GM12878 (cell line): ENCODE results near the gene ZNF132. TPM values are rescaled to one million over a fixed set of nuclear protein-coding genes. Genes with fewer than 3 reads are reported as not detected.
A peak's percentile ranks its signal among the peaks of the same experiment; 100 is the strongest.

Source experiments
- ATF3 ChIP-seq: IDR thresholded peaks from 2 replicates; pipeline ENCODE4 v1.6.1; 2011; ENCODE audit warnings: low read depth, mild to moderate bottlenecking, low read length, moderate library complexity, borderline replicate concordance; ENCODE audit errors: extremely low read depth
- BHLHE40 ChIP-seq, 2 experiments: fragments of 450-650 bp in 1 of 2; IDR thresholded peaks; 2 replicates each; pipeline ENCODE4 v1.6.1; 2011 to 2017; ENCODE audit warnings: low read depth in 2 of 2, borderline replicate concordance in 1 of 2, improper control_type of control experiment in 1 of 2, low read length in 1 of 2, mild to moderate bottlenecking in 1 of 2
- CHD2 ChIP-seq: IDR thresholded peaks from 2 replicates; pipeline ENCODE4 v1.6.1; 2011; ENCODE audit warnings: low read depth, low read length, improper control_type of control experiment, borderline replicate concordance
- CREB1 ChIP-seq: IDR thresholded peaks from 2 replicates; pipeline ENCODE4 v1.6.1; 2012; ENCODE audit warnings: low read depth, mild to moderate bottlenecking, inconsistent platforms
- CREM ChIP-seq: IDR thresholded peaks from 2 replicates; pipeline ENCODE4 v1.6.1; 2014; ENCODE audit warnings: antibody characterized with exemption, low read depth
- EZH2 ChIP-seq: IDR thresholded peaks from 2 replicates; pipeline ENCODE4 v1.6.1; 2012; ENCODE audit warnings: low read depth, mild to moderate bottlenecking, control low read depth, inconsistent platforms, low read length, borderline replicate concordance; ENCODE audit not compliant: control insufficient read depth
- HCFC1 ChIP-seq: fragments of 150-350 bp; IDR thresholded peaks from 2 replicates; pipeline ENCODE4 v1.6.1; 2014; ENCODE audit warnings: low read length
- IKZF2 ChIP-seq, 2 experiments: fragments of 450-650 bp; IDR thresholded peaks; 2 replicates each; pipeline ENCODE4 v1.6.1; 2017; ENCODE audit warnings: mild to moderate bottlenecking in 2 of 2, moderate library complexity in 2 of 2
- MAX ChIP-seq: IDR thresholded peaks from 2 replicates; pipeline ENCODE4 v1.6.1; 2012; ENCODE audit warnings: low read depth, low read length, improper control_type of control experiment
- MEF2A ChIP-seq: IDR thresholded peaks from 2 replicates; pipeline ENCODE4 v1.6.1; 2011; ENCODE audit warnings: low read depth, mild to moderate bottlenecking, low read length, moderate library complexity; ENCODE audit not compliant: insufficient read depth
- MEF2B ChIP-seq: fragments of 450-650 bp; IDR thresholded peaks from 2 replicates; pipeline ENCODE4 v1.6.1; 2018; ENCODE audit warnings: mild to moderate bottlenecking, moderate library complexity; ENCODE audit not compliant: partially characterized antibody, poor library complexity, severe bottlenecking
- NFXL1 ChIP-seq: fragments of 450-650 bp; IDR thresholded peaks from 2 replicates; pipeline ENCODE4 v1.6.1; 2017; ENCODE audit warnings: antibody characterized with exemption, mild to moderate bottlenecking, borderline replicate concordance
- PAX5 ChIP-seq: IDR thresholded peaks from 2 replicates; pipeline ENCODE4 v1.6.1; 2011; ENCODE audit warnings: low read depth, low read length, borderline replicate concordance
- POLR2A ChIP-seq: IDR thresholded peaks from 2 replicates; pipeline ENCODE4 v1.6.1; 2011; ENCODE audit warnings: low read depth, mild to moderate bottlenecking, low read length
- POLR2AphosphoS5 ChIP-seq: IDR thresholded peaks from 2 replicates; pipeline ENCODE4 v1.6.1; 2011; ENCODE audit warnings: mild to moderate bottlenecking, low read length, inconsistent platforms
- RB1 ChIP-seq: fragments of 450-650 bp; formaldehyde crosslinking; IDR thresholded peaks from 2 replicates; pipeline ENCODE4 v1.6.1; 2017; ENCODE audit warnings: mild to moderate bottlenecking, borderline replicate concordance
- RBBP5 ChIP-seq: fragments of 200-600 bp; sonication (generic); conservative IDR thresholded peaks from 2 replicates; pipeline ENCODE4 v1.6.1; 2016
- RFX5 ChIP-seq: IDR thresholded peaks from 2 replicates; pipeline ENCODE4 v1.6.1; 2011; ENCODE audit warnings: low read depth, low read length, improper control_type of control experiment
- SIN3A ChIP-seq: IDR thresholded peaks from 2 replicates; pipeline ENCODE4 v1.6.1; 2012; ENCODE audit warnings: low read depth, low read length, improper control_type of control experiment
- SIX5 ChIP-seq: IDR thresholded peaks from 2 replicates; pipeline ENCODE4 v1.6.1; 2011; ENCODE audit warnings: mild to moderate bottlenecking, low read depth, low read length, moderate library complexity; ENCODE audit not compliant: severe bottlenecking
- SMAD5 ChIP-seq: IDR thresholded peaks from 2 replicates; pipeline ENCODE4 v1.6.1; 2016; ENCODE audit warnings: antibody characterized with exemption, low read depth
- SMARCA5 ChIP-seq: fragments of 450-650 bp; IDR thresholded peaks from 2 replicates; pipeline ENCODE4 v1.6.1; 2017; ENCODE audit warnings: mild to moderate bottlenecking
- TCF3 ChIP-seq: IDR thresholded peaks from 2 replicates; pipeline ENCODE4 v1.6.1; 2012; ENCODE audit warnings: low read depth, mild to moderate bottlenecking, low read length, borderline replicate concordance; ENCODE audit not compliant: insufficient read depth
- TCF7 ChIP-seq: IDR thresholded peaks from 2 replicates; pipeline ENCODE4 v1.6.1; 2014; ENCODE audit warnings: antibody characterized with exemption, borderline replicate concordance
- polyA plus RNA-seq, 11 experiments: library from polyadenylated mRNA; depleted of rRNA in 4 of 11; unstranded in 6 of 11; stranded (reverse) in 5 of 11; fragments of >200 nt; fragmentation: Nextera tagmentation in 4 of 11; fragmentation: Illumina TruSeq in 1 of 11; extraction: Ambion mirVana in 4 of 11; extraction: Trizol in 1 of 11; gene quantifications; 1 replicate in 1 of 11; 2 replicates in 10 of 11; pipeline versions ENCODE4 v1.2.1 to v1.2.3, GENCODE V29; 2011 to 2016; ENCODE audit warnings: inconsistent platforms in 2 of 11, missing spikeins in 2 of 11, low read depth in 1 of 11
- total RNA-seq, 4 experiments: library from RNA; depleted of rRNA in 3 of 4; stranded (reverse); fragments of >200 nt in 3 of 4; fragmentation: Illumina TruSeq in 1 of 4; extraction: Trizol in 1 of 4; gene quantifications; 2 replicates each; pipeline versions ENCODE4 v1.2.1 to v1.2.3, GENCODE V29; 2013 to 2021
- TF ChIP-seq, protein P1 (sequence below): IDR thresholded peaks from 2 replicates; pipeline ENCODE4 v1.6.1; 2012; ENCODE audit warnings: low read depth, low read length, improper control_type of control experiment
- TF ChIP-seq, protein P2 (sequence below): fragments of 450-650 bp; IDR thresholded peaks from 2 replicates; pipeline ENCODE4 v1.6.1; 2017; ENCODE audit warnings: low read depth, mild to moderate bottlenecking, moderate library complexity
- TF ChIP-seq, protein P3 (sequence below): IDR thresholded peaks from 2 replicates; pipeline ENCODE4 v1.6.1; 2012; ENCODE audit warnings: low read length, inconsistent platforms

ZNF132 gene
- total and polyA plus RNA-seq, 10 of the 15 experiments (the other 5 are each of a cell fraction or from before 2014, with no cell fraction given), result 0.56 to 4.0 (median 2.3) TPM

- TF ChIP-seq, protein P1, sequence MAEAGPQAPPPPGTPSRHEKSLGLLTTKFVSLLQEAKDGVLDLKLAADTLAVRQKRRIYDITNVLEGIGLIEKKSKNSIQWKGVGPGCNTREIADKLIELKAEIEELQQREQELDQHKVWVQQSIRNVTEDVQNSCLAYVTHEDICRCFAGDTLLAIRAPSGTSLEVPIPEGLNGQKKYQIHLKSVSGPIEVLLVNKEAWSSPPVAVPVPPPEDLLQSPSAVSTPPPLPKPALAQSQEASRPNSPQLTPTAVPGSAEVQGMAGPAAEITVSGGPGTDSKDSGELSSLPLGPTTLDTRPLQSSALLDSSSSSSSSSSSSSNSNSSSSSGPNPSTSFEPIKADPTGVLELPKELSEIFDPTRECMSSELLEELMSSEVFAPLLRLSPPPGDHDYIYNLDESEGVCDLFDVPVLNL, result no peak
- TF ChIP-seq POLR2A, result peak; percentile 77
- TF ChIP-seq RB1, result peak; percentile 10; the same call in 1 of the 2 replicates
- TF ChIP-seq RFX5, result peak; percentile 30; the same call in 1 of the 2 replicates
- no peak for TF ChIP-seq RBBP5
- peak; percentile 67 for TF ChIP-seq POLR2AphosphoS5
- peak; percentile 13 to 16; a peak in 1 of 4 replicates for TF ChIP-seq IKZF2 (IDR thresholded peaks at IDR 0.05)
- peak; percentile 92 for TF ChIP-seq HCFC1
- peak; percentile 62 for TF ChIP-seq MEF2B
- TF ChIP-seq PAX5, result peak; percentile 86; the same call in 1 of the 2 replicates
- TF ChIP-seq NFXL1, result no peak
- no peak for TF ChIP-seq TCF7
- peak; percentile 89 for TF ChIP-seq CREB1
- TF ChIP-seq TCF3, result peak; percentile 66; the same call in 1 of the 2 replicates
- TF ChIP-seq SIX5, result peak; percentile 85
- TF ChIP-seq CREM, result peak; percentile 90
- no peak for TF ChIP-seq EZH2
- peak; percentile 89; the same call in 1 of the 2 replicates for TF ChIP-seq SIN3A
- TF ChIP-seq MAX, result peak; percentile 56; the same call in 1 of the 2 replicates
- TF ChIP-seq, protein P2, sequence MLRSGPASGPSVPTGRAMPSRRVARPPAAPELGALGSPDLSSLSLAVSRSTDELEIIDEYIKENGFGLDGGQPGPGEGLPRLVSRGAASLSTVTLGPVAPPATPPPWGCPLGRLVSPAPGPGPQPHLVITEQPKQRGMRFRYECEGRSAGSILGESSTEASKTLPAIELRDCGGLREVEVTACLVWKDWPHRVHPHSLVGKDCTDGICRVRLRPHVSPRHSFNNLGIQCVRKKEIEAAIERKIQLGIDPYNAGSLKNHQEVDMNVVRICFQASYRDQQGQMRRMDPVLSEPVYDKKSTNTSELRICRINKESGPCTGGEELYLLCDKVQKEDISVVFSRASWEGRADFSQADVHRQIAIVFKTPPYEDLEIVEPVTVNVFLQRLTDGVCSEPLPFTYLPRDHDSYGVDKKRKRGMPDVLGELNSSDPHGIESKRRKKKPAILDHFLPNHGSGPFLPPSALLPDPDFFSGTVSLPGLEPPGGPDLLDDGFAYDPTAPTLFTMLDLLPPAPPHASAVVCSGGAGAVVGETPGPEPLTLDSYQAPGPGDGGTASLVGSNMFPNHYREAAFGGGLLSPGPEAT, result peak; percentile 37
- TF ChIP-seq SMAD5, result peak; percentile 26; the same call in 1 of the 2 replicates
- TF ChIP-seq BHLHE40 (IDR thresholded peaks at IDR 0.05; ENCODE audit: borderline replicate concordance in 1 of 2, low read depth in 2 of 2, low read length in 1 of 2), result peak; percentile 5 to 73; a peak in 2 of 4 replicates
- TF ChIP-seq ATF3, result no peak
- 0 out of 2 replicates have a peak, but pooled peaks have one; percentile 6 for TF ChIP-seq MEF2A
- TF ChIP-seq, protein P3, sequence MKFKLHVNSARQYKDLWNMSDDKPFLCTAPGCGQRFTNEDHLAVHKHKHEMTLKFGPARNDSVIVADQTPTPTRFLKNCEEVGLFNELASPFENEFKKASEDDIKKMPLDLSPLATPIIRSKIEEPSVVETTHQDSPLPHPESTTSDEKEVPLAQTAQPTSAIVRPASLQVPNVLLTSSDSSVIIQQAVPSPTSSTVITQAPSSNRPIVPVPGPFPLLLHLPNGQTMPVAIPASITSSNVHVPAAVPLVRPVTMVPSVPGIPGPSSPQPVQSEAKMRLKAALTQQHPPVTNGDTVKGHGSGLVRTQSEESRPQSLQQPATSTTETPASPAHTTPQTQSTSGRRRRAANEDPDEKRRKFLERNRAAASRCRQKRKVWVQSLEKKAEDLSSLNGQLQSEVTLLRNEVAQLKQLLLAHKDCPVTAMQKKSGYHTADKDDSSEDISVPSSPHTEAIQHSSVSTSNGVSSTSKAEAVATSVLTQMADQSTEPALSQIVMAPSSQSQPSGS, result no peak
- peak; percentile 70 for TF ChIP-seq CHD2
- peak; percentile 36; the same call in 1 of the 2 replicates for TF ChIP-seq SMARCA5
Measured at GRCh38 chr19:58475714-58476497, 36.0 kb upstream of the ZNF132 start, which contains the start of gene ZNF446 (continued).
